NK-92 (cell line): ENCODE results near the gene RFX2.
"Not testable (repeated sequence)": the region's sequence is repeated elsewhere in the genome, so short reads cannot be mapped to it uniquely, and the experiment has no call there.

Experiments
- DNase-seq: peaks from one replicate; lab custom pipeline; 2025; ENCODE audit not compliant: unreplicated experiment; lab: John Stamatoyannopoulos, UW

Gene RFX2

DNA sequence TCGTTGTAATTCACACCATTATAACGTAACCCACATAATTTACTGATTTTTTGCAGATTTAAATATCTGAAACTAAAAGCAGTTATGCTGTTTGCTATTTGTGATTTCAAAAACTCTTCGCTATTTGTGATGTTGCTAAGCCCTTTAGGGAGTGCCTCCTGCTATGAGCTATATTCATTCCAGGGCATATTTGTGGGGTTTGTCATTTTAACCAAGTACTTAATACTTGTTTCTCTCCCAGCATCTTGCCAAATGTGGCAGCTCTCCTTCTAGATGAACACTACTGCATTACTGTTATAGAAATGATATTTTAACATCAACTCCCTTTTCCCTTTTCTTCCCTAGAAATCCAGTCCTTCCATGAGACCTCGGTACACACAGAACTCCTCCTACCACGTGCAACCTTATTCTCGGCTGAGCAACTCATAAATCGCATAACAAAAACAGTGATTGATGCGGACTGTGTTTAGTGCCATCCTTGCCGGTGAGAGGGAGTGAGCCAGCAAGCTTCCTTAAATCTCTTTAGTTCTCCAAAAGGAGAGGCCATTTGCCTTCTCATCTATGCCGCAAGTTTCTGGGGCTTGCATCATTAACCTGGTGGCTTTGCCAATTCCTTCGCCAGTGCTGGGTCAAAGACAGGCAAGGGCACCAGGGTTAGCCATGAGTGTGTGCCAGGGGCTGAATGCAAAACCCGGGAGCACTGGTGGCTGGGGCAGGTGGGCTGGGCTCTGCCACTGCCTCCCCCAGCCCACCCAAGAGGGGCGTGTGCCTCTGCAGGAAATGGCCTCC, 33.4 kb downstream of the RFX2 start:
- DNase-seq, result no peak

- DNase-seq, result no peak
Measured at GRCh38 chr19:6076291-6076665, 34.0 kb downstream of the RFX2 start.

- DNase-seq, result no peak
Measured at GRCh38 chr19:6074709-6075403, 35.4 kb downstream of the RFX2 start.

DNA sequence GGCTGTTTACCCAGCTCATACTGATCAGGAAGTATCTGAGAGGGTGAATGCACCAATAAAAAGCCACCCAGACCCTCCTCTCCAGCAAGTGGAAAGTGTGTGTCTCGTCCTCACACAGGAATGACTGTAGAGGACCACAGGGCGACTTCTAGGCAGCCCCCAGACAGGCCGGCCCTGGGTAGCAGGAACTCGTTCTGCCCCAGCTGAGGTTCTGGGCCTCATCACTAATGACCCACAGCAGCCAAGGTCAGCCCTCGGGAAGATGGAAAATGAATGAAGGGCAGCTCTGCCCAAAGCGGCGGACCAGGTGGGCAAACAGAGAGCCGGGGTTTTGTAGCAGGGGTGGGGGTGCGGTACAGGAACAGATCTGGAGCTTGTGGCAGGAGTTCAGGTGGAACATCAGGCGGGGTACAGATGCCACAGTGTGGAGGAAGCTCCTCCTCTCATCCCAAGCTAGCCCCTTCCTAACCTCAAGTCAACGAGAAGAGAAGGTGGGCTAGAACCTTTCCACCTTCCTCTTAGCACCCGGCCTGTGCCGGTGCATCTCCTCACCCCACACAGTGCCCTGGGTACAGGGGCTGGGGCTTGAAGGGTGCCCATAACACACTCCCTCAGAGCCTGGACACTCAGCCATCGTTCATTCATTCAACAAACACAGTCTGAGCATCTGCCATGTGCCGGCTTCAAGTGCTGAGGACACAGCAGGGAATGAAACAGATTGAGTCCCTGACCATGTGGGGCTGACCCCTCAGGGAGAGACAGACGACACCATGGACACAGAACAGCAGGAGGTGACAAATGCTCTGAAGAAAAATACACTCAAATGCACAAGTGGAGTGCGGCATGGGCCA, 36.2 kb downstream of the RFX2 start:
- DNase-seq, result no peak

DNA sequence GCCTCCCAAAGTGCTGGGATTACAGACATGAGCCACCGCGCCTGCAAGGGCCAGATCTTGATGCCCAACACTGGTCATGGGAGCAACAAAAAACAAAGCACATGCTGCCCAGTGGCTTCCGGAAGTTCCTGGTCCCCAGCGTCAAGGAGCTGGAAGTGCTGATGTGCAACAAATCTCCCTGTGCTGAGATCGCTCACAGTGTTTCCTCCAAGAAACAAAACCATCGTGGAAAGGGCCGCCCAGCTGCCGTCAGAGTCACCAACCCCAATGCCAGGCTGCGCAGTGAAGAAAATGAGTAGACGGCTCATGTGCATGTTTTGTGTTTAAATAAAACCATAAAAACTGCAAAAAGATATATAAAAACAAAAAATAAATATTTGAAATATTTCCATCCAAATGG, 37.1 kb downstream of the RFX2 start:
- DNase-seq, result not testable (repeated sequence)

- no peak for DNase-seq
Measured at GRCh38 chr19:6071875-6072274, 38.4 kb downstream of the RFX2 start.

DNA sequence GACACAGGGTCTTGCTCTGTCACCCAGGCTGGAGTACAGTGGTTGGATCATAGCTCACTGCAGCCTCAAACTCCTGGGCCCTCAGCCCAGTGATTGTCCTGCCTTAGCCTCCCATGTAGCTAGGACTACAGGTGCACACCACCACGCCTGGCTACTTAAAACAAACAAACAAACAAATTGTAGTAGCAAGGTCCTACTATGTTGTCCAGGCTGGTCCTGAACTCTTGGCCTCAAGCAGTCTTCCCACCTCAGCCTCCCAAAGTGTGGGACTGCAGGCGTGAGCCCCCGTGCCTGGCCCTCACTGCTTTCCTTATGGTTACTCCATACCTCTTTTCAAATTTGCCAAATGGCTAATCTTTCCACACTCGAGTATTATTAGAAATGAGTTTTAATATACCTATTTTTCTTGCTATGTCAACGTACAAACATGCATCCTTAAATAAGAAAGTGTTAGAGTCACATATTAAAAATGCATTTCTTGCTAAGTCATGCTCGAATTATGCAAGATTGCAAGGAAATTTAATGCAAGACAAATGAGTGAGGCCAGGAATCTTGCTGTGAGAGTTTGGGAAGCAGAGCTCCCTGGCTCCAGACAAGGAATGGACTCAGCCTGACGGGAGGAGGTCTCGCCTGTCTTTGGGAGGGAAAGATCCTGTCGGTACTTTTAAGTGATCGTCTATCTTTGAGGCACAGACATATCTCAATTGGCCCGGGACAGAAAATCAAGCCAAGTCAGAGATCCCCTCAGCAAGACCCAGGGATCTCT, 39.4 kb downstream of the RFX2 start:
- no peak for DNase-seq

DNA sequence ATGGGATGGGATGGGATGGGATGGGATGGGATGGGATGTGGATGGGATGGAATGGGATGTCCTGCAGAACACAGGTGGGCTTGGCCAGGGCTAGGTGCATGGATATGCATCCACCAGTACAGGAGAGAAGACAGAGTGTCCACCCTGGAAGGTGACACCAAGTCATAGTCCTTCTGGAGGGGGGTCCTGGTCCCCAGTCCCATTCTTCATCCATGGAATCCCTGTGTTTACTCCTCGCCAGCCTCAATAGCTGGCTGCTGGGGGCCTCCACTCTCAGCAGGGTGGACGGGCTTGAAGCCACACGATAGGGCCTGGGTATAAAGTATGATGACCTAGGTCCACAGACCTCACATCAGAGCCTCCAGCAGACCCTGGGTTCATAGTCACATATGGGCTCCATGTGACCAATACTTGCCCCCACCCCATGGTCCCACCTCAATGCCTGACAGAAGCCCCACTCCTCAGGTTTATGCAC, 40.1 kb downstream of the RFX2 start:
- DNase-seq, result no peak

DNA sequence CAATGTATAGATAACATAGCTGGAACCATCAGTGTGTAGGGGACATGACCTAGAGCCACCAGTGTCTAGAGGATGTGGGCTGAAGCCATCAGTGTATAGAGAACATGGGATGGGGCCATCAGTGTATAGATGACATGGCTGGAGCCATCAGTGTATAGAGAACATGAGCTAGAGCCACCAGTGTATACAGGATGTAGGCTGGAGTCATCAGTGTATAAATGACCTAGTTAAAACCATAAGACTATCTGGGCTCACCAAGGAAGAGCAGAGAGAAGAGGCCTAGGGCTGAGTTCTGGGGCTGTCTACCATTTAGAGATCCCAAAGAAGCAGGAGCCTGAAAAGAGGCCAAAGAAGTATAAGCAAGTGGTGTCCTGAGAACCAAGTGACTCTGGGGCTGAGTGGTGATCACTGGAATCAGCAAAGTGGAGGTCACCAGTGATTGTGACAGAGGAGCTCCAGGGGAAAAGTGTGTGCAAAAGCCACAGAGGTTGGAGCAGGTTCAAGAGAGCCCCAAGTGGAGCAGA, 41.0 kb downstream of the RFX2 start:
- no peak for DNase-seq

DNA sequence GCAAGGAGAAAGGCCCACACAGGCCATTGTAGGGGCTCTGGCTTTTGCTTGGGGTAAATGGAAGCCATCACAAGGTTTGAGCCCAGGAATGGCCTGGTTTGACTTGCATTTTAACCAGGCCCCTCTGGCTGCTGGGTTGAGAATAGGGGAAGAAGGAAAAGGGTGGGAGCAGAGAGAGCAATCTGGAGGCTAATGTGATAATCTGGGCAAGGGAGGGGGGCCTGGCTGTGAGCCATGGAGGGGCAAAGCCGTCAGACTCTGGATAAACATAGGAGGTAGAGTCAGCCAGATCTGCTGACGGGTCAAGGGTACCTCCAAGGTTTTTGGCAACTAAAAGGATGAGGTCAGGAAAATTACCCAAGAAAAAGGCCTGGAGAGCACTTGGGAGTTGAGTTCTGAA, 41.6 kb downstream of the RFX2 start:
- DNase-seq, result no peak

DNA sequence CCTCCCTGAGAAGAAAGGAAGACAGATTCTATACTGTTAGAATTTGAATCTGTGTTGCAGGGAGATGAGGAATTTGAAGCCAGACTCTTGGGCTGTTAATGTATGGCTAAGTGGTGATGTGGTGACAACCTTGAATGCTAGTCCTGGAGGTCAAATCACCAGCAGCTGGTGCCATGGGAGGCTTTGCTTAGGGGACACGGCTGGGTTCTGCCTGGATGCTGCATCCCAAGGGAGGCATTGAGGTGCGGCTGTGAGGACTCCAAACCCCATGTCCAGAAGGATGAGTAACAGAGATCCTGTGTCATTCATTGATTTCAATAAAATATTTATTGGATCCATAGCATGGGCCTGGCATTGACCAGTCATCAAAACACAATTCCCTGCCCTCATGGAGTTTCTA, 42.3 kb downstream of the RFX2 start:
- DNase-seq, result no peak

GRCh38 chr19:6066661-6067646, 43.3 kb downstream of the RFX2 start:
- no peak for DNase-seq

- DNase-seq, result no peak
Measured at GRCh38 chr19:6065685-6066374, 44.5 kb downstream of the RFX2 start.

DNA sequence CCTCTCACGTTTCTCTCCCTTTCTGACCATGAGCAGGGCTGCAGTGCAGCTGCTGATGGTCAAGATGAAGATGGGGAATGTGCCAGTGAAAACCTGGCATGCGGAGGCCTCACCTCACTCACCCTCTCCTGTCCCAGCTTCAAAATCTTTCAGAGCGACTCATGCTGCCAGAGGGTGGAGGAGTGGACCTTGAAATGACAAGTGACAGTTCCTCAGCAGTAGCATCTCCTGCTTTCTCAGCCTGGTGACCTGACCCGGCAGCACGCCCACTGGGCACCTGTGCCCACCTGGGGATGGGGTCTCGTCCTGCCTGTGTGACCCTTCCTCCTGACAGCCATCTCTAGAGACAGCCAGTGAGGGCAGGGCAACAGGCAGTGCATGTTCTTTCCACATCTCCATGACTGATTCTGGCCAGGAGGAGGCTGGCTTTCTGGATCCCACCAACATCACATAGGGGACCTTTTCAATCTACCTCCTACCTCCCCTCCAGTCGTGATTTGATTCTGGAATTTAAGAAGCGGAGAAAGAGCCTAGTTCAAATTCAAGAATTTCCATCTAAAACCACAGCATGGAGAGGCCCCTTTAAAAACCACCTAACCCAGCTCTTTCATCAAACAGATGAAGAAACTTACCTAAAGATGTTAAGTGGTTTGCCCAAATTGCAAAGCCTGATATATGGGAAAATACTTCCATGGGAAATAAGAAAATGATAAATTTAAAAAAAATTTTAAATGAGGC, 45.8 kb downstream of the RFX2 start:
- DNase-seq, result no peak

DNA sequence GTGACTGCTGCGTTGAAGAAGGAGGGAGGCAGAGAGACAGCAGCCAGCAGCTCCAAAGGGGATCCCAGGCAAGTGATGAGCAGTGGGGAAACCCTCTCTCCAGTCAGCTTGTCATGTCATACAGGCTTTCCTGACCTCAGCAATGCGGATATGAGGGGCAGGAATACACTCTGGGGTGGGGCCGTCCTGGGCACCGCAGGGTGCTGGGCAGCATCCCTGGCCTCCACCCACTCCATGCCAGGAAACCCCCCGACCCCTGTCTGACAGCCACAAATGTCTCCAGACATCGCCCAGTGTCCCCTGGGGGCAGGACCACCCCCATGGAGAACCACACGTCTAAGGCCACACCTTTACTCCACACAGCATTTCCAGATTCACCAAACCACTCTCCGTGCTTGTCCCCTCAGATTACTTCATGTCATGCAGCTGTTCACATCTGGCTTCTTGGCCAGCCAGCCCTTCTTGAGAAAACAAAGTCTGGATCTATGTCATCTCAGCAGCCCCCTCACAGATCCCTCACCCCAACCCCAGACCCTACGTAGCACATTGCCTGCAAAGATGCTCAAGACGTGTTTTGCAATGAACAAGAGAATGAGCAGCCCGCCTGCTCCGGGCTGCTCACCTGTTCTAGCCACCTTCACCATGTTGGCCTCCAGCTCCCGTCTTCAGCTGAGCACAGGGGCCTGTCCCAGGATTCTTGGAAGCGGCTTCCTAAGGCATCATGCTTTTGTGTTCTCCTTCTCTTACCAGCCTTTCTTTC, 46.5 kb downstream of the RFX2 start:
- DNase-seq, result no peak

DNA sequence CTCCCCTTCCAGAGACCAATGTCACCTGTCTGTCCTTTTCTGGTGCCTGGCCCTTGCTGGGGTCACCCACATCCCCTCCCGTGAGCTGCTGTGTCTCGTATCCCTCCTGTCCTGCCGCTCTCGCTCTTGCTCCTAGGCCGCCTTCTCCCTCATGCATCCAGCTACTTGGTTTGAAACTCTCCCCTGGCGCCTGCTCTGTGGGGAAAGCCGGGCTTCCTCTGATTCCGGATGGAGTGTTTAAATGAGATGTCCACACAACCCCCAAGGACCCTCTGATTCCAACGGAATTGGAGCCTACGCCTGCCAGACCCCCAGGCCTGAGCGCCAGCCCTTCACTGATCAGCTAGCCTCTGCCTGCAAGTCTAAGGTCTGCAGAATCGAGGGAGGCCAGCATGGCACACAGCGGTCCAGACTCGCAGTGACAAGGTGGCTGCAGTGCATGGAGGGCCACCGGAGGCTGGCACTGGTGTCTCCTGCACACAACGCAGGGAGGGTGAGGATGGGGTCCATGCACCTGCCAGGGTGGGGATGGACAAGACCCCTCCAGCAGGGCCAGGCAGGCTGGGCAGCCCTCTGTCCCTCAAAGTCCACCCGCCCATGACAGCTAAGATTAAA, 47.2 kb downstream of the RFX2 start:
- no peak for DNase-seq

DNA sequence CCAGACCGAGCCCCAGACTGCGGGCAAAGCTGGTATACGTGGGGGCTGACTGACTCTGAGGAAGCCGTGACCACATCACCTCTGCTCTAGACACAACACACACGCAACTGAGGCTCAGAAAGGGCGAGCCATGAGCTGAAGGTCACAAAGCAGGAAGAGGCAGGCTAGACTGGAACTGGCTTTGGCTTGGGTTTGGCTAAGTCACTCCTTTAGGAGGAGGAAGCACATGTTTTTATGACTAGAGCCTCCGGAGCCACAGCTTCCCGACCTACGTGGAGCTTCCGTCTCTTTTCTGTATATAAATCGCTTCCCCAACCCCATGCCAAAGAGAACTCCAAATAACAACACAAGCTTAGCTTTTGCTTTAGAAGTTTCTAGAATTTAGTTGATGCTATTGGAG, 48.0 kb downstream of the RFX2 start:
- DNase-seq, result no peak
